GM21515 (cell line): ENCODE measurements around the gene CMIP.

Experiments
- ATAC-seq: cut with Tn5 transposase; IDR thresholded peaks from one replicate; pipeline ENCODE4 v1.9.1; 2021; ENCODE audit not compliant: unreplicated experiment

The CMIP gene

GRCh38 chr16:81446907-81447268 lies 2.3 kb downstream of the CMIP start:
- ATAC-seq = no peak

DNA sequence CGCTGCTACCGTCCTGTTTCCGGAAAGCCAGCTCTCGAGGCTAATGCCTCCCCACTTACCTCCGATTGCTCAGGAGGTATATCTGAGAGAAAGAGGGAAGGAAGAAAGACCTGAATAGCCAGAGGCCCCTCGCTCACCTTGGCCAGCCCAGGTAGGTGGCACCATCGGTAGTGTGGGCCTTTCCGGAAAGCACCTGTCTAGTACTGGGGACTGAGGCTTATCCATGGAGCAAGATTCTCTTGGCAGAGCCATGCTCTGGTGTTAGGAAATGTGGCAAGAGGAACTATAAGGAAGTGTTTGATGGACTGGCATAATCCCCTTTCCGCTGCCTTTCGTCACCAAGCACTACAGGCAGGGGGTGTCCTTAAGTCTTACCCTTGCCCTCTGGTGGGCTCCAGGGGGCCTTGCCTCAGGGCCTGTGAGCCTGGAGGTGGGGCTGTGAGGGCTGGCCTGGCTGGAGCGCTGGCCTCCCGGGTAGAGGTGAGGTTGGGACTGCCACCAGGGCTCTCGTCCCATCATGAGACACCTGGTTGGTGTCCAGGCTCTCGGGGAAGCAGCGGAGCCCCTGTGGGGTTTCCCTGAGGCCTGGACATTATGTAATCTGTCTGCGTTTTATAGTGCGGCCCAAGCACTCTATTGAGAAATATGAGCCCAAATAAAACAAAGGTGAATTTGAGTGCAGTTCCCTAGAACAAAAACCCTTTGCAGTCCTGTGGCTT lies 2.9 kb downstream of the CMIP start:
- ATAC-seq = no peak

GRCh38 chr16:81448154-81449131 lies 3.8 kb downstream of the CMIP start:
- ATAC-seq = no peak

DNA sequence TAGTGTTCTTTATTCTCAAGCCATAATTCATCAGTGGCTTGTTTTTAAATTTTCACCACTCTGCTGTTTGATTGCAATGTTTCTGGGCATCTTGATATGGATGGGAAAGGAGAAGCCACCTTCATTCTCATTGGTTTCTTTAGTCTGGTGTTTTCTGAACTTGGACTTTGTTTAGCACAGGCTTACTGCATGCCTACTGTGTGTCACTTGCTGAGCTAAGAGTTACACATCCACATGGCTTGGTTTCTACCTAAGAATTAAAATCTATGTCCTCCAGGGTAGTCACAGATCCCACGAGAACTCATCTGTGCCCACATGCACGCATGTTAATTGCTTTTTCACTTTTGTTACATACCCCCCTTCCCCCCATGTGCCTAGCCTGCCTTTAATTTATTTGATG lies 4.6 kb downstream of the CMIP start:
- ATAC-seq = no peak

DNA sequence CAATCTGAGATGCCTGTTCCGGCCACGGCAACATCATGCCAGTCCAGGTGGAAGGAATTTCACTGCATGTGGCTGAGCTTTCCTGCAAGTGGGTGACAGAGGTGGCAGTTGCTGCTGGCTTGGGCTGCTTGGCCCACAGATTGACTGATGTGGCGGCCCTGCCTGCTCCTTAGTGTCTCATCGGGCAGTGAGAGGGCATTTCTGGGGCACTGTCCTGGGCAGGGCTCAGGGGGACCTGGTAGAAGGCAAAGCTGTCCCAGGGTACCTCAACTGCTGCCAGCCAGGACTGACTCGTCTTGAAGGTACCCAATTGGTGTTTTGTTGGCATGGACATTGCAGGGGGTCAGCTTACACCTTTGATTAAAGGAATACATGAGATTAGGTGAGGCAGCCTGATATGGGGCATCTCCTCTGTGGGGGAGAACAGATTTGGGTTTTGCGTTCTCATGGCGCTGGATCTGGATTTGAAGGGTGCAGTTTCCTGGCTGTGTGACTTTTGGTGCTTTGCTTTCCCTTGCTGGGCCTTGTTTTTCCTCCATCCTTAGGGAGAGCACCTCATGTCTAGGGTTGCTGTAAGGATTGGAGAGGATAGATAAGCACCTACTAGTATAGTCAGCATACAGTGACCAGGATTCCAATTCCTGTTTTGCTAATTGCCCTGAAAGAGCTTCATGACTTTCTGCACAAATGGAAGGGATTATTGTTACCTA lies 5.4 kb downstream of the CMIP start:
- ATAC-seq = no peak

- no peak for ATAC-seq
Observed at GRCh38 chr16:81450783-81451491, 6.3 kb downstream of the CMIP start.

- ATAC-seq = no peak
Observed at GRCh38 chr16:81451753-81452680, 7.4 kb downstream of the CMIP start.

GRCh38 chr16:81453091-81453728 lies 8.6 kb downstream of the CMIP start:
- no peak for ATAC-seq

- ATAC-seq = no peak
Observed at GRCh38 chr16:81454044-81454443, 9.4 kb downstream of the CMIP start.

DNA sequence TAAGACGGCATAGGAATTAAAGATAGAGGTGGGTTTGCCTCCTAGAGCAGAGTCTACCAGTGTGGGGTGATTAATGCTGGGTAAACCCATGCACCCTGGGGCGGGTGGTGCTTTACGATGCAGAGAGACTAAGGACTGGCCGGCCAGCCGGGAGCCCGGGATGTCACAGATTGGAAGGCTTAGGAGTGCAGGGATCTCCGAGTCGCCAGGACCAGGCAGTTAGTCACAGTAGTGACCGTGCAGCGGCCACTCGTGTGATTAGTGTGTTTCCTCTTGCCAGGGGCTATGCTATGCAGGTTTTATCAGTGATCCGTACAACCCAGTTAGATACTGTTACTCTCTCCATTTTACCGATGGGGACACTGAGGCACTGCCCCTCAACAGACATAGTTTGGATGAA lies 10.4 kb downstream of the CMIP start:
- no peak for ATAC-seq

- ATAC-seq = no peak
Observed at GRCh38 chr16:81455720-81456494, 11.3 kb downstream of the CMIP start.

DNA sequence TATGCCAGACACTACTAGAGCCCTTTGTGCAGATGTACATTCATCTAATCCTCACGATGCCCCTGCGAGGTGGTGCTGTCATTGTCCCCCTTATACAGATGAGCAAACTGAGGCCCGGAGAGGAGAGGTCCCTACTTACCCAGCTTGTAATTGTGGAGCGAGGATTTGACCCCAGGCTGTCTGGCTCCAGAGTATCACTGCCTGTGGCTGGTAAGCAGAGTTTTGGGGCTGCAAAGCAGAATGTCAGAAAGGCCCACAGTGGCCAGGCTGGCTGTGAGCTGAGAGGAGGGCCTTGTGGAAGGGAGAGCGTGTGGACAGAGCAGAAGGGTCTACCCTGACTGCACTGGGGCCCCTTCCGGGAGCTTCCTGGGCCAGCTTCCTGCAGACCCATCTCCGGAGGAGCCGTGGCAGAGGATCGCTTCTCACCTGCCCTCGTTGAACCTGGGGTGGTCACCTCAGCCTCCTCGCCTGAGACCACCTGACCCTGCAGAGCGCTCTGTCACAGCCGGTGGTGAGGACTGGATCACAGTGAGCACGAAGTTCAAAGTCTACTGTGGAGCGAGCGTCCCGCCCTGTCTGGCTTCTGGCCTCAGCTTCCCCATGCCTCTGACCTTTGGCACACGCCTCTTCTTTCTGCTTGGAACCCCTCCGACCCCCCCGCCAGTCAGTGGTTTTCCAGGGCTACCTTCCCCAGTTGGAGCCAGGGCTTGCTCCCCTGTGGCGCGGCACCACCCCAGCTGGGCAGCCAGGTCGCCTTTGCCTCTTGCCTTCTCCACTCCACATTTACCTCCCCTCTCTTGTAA lies 12.1 kb downstream of the CMIP start:
- no peak for ATAC-seq

DNA sequence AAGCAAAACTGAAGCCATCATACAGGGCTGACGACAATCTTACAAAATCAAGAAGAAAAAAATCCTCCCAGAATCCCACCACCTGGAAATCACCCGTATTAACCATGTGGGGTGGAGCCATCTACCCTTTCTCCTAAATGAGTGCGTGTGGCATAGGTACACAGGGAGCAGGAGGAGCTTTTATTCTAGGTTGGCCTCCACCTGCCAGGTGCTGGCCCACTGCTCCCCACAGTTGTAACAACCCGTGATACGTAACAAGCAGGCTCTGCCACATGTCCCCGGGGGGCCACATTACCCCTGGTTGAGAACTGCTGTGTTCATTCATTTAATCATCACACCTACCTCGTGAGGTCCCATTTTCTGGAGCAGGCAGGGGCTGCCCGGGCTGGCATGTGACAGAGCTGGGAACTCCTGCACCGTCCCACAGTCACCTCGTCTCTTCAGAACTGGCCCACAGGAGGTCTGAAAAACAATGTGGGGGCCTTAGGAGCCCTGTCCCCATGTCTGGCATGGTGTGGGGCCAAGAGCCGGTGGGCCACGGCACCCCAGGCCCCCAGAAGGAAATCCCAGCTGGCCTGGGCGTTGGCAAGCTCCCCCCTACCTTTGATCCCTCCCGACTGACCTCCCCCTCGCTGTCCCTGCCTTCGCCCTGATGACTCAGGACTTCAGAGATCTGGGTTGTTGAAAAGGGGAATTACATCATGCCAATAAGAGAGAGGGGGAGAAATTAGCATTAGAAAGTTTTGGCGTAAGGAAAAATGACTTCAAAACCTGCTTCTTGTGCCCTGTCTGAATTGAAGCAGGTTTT lies 12.9 kb downstream of the CMIP start:
- ATAC-seq = no peak

DNA sequence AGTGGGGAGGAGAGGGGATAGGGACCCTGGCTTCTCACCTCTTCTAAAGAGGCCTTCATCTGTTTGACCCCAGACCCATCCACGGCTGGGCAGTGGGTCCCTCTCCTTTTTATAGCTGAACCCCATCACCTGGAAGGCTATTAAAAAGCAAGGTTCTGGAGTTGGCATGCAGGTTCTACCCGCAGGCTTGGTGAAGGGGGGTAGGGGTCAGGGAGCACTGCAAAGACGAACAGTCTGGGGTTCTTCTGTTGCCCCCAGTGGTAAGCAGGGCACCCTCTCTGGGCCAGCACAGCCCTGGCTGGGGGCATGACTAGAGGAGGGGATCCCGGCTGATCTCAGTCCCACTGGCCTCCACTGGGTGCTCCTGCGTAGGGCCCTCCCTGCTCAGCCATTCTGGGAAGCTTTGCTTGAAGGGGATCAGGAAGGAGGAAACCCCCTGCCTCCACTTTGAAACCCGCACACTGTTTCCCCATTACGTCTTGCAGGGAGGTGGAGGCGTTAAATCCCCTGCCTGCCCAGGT lies 13.6 kb downstream of the CMIP start:
- no peak for ATAC-seq

DNA sequence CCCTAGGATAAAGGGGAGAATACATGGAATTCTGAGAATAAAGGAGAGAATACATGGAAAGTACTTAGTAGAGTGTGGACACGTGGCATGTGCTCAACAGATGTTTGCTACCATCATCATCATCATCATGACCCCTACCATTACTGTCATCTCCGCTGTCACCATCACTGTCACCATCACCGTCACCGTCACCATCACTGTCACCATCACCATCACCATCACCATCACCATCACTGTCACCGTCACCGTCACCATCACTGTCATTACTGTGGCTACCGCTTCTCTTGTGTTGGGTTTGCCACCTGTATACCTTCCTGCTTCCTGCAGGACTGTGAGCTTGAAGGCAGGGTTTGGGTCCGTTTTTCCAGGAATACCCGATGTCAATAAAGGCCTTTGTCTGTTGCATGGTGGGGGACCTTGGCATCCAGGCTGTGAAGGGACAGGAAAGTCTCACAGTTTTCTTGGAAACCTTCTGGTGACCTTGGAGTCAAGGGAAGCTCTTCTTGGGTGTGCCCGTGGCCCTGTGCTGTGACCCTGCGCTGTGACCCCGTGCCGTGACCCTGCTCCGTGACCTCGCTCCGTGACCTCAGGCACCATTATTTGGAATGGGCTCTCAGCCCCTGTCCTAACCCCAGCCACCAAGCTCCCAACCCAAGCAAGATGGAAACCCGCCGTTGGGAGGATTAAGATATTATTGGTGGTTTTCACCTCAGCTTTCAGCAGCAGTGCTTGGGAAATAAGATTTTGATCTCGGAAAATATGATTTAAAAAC lies 14.4 kb downstream of the CMIP start:
- no peak for ATAC-seq

GRCh38 chr16:81460075-81460474 lies 15.5 kb downstream of the CMIP start:
- no peak for ATAC-seq
